ENCODE data around the gene SEC14L5.

DNA sequence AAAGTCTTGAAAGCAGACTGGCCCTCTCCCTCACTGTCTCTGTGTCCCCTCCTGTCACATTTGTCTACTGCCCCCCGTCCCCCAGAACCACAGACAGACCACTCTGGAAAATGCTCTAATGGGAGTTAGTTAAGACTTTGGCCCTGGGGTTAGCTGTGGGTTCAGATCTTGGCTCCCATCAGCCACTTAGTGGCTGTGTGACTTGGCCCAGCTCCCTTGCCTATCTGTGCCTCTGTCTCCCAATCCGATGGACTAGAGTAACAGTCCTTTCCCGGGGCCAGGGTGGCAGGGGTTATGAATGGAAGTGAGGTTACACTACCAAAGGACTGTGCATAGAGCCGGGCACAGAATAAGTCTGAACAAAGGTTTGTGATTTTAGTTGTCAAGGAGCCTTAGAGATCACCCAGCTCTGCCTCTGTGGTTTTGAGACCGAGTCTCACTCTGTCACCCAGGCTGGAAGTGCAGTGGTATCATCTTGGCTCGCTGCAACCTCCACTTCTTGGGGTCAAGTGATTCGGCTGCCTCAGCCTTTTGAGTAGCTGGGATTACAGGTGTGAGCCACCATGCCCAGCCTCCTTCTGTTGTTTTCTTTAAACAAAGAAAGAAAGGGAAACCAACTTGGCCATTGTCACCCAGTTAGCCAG, 44.9 kb upstream of the SEC14L5 start:
- TF ChIP-seq, protein P1, sequence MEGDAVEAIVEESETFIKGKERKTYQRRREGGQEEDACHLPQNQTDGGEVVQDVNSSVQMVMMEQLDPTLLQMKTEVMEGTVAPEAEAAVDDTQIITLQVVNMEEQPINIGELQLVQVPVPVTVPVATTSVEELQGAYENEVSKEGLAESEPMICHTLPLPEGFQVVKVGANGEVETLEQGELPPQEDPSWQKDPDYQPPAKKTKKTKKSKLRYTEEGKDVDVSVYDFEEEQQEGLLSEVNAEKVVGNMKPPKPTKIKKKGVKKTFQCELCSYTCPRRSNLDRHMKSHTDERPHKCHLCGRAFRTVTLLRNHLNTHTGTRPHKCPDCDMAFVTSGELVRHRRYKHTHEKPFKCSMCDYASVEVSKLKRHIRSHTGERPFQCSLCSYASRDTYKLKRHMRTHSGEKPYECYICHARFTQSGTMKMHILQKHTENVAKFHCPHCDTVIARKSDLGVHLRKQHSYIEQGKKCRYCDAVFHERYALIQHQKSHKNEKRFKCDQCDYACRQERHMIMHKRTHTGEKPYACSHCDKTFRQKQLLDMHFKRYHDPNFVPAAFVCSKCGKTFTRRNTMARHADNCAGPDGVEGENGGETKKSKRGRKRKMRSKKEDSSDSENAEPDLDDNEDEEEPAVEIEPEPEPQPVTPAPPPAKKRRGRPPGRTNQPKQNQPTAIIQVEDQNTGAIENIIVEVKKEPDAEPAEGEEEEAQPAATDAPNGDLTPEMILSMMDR (IDR thresholded peaks at IDR 0.05), result no peak
- TF ChIP-seq EP300 (IDR thresholded peaks at IDR 0.05; ENCODE audit: low read depth), result no peak
